ENCODE results near the gene MCM6. TPM values are rescaled to one million over a fixed set of nuclear protein-coding genes. Genes with fewer than 3 reads are reported as not detected.

Gene MCM6
- polyA plus RNA-seq, 5 donors = 45.6 to 65.4 (median 48.8) TPM

DNA sequence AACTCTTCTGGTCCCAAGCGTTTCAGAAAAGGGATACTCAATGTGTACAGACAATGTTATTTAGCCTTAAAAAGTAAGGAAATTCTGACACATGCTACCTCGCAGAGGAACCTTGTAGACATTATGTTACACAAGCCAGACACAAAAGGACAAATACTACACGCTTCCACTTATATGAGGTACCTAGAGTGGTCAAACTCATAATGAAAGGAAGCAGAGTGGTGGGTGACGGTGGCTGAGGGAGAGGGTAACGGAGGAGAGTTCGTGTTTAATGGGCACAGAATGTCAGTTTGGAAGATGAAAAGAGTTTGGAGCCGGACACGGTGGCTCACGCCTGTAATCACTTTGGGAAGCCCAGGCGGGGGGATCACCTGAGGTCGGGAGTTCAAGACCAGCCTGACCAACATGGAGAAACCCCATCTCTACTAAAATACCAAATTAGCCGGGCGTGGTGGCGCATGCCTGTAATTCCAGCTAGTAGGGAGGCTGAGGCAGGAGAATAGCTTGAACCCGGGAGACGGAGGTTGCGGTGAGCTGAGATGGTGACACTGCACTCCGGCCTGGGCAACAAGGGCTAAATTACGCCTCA lies 1.4 kb downstream of the MCM6 start:
- DNase-seq = no peak

DNA sequence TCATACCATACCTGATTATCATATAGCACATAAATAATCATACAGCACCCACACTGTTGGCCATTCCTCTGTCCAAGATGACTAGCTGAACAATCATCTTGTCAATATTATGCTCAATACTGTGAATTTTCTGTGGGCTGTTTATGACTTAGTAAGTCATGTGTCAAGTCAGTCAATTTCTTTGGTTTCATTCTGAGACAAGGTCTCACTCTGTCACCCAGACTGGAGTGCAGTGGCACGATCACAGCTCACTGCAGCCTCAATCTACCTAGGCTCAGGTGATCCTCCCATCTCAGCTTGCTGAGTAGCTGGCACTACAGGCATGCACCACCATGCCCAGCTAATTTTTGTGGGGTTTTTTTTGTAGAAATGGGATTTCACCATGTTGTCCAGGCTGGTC lies 5.7 kb downstream of the MCM6 start:
- DNase-seq = no peak

DNA sequence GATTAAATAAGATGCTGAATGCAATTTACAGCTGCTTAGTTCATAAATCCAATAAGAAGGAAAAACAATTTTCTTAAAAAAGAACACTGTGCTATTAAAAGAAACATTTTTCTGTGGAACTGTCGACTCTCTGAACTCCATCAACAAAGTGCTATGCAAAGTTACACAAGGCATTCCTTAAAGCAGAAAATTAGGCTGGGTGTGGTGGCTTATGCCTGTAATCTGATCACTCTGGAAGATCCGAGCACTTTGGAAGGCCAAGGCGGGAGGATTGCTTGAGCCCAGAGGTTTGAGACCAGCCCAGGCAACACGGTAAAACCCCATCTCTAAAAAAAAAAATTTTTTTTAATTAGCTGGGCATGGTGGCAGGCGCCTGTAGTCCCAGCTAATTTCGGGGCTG lies 13.0 kb downstream of the MCM6 start:
- no peak for DNase-seq

DNA sequence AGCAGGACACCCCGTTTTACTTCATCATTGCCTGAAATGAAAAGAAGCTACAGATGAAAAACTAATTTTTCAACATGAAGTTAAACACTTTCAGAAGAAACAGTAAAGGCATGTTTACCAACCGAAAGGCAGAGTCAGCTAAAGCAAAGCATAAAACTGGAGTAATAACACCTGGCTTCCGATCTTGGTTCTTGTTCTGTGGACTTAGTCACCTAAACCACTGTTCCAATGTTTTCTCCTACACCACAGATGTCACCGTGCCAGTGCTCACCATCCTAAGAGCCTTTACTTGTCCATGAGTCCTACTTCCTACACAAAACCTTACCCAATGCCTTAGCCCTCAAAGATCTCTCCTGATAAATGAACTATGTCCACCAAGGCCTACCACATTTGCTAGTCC lies 13.5 kb downstream of the MCM6 start:
- DNase-seq = no peak

DNA sequence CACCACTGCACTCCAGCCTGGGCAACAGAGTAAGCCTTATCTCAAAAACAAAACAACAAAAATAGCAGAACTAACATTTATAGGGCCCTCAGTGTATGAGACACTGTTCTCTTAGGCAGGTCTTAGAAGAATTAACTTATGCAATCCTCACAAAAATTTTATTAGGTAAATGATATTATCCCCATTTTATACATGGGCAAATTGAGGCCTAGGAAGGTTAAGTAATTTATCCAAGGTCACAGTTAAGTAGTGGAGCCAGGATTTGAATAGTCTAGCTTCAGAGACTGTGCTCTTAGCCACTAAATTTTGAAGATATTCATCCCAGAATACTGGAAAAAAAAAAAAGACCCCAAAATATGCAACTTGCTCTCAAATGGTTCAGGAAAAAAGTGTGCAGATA lies 22.8 kb downstream of the MCM6 start:
- no peak for DNase-seq

DNA sequence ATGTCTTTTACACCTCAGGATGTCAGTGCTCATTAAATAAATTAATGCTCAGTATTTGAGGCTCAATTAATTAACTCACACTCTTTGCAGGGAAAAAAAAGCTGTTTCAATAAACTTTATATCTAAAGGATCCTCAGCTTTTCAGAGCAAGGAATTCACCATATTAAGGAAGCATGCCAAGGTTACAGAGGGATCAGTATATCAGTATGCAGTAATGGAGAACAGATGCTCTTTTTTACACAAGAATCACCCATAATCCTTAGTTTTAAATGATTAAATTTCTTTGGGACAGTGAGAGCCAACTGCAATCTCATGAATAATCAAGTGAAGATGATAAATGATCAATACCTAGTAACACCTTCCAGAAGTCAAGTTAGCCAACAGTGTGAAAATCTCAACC lies 24.4 kb downstream of the MCM6 start:
- no peak for DNase-seq

DNA sequence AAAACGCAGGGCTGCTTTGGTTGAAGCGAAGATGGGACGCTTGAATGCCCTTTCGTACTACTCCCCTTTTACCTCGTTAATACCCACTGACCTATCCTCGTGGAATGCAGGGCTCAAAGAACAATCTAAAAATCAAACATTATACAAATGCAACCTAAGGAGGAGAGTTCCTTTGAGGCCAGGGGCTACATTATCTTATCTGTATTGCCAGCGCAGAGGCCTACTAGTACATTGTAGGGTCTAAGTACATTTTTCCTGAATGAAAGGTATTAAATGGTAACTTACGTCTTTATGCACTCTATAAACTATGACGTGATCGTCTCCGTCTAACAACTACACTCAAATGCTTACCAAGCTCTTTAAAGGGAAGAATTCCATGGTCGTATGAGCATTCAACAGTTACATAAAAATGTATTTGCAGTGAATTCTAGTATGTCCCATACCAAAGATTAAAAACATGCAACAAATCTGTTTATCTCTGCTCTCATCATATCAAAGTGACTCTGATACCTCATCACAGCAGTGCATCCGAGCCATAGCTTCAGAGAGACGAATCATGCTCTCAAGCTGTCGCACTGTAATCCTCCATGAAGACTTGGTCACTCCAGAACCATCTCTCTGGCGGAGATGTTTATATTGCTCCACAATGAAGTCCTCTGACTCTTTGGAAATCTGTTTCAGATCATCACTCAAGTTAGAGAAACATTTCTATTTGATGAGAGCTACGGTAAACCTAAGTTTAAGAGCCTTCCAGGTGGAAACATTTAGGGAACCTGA lies 25.2 kb downstream of the MCM6 start:
- no peak for DNase-seq

DNA sequence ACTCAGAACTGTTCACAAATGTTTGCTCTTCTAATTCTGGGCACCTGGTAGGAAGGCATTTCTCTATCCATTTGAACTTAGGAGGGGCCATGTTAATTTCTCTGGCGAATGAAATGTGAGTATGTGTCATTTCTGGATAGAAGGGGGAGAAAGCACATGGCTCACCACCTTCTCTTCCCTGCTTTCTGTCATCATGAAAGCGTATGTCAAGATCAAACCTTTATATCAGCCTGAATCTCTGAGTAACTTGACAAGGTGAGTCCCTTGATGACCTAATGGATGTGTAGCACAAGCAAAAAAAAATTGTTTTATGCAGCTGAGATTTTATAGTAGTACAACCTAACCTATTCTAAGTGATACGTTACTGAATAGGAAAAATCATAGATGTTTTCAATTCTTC lies 27.2 kb downstream of the MCM6 start:
- no peak for DNase-seq

DNA sequence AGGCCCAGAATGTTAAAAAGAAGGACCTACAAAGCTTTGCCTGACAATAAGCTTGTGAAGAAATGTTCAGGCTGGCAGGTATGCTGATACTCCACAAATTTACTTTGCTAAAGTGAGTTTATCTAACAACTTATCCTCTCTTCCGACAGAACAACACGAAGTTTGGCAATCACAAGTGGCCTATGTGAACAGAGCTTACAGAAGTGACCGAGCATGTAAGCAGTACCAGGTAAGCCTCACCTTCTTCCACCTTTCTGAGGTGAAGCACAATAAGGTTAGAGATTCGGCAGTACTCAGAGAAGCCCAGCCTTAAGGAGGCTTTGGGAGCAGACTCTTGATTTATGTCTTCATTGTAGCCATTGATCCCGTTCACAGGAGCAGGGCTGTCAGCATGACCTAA lies 30.2 kb downstream of the MCM6 start:
- no peak for DNase-seq

DNA sequence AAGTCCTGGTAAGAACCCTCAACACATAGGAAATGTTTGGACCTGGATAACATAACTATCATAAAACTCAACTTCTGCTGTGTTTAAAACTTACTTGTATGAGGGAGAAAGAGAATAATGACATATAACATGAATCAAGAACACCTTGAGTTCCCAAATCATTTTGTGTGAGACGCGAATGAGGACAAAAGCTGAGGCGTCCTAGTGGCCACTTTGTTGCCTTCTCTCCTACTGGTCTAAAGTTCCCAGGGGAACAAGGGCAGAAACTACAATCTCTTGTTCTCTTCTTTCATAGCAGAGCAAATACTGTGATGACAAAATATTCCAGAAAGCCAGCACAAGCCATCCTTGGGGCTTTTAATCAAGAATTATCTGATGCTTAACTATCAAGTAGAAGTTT lies 31.0 kb downstream of the MCM6 start:
- DNase-seq = no peak

DNA sequence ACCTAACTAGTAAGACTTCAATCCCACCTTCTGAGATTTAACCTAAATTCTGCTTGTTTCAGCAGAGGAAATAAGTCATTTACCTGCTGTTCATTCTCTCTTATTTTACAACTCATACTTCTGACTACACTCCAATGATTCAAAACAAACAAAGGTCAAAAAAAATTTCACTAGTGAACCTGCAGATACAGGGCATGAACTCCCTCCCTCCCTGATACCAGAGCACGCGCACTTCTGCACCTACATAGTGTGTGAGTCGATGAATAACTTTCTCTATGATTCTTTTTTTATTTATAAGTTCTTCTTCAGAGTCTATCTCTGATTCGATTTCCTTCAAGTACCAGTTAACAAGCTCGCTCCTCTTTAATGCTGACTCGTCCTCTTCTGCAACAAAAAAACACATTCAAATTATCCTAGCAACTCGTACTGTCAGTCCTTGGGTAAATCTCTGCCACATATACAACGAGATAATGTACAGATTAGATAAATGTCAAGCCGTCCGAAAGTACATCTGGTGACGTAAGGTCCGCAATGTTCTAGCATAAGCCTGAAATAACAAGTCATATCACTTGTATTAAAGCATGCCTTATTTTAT lies 31.8 kb downstream of the MCM6 start:
- DNase-seq = no peak

DNA sequence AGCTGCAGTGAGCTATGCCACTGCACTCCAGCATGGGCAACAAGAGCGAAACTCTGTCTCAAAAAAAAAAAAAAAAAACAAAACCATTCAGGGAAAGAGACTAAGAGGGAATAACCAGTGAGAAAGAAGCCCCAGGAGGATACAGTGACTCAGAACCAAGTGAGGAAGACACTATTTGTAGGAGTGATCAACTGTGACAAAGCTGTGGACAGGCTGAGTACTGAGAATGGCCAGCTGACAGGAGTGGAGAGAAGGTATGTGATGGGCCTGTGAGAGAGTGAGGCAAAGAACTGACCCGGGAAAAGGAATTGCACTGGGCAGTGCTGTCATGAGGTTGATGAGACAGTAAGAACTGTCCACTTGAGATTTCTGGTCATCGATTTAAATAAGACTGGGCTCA lies 32.6 kb downstream of the MCM6 start:
- DNase-seq = no peak

DNA sequence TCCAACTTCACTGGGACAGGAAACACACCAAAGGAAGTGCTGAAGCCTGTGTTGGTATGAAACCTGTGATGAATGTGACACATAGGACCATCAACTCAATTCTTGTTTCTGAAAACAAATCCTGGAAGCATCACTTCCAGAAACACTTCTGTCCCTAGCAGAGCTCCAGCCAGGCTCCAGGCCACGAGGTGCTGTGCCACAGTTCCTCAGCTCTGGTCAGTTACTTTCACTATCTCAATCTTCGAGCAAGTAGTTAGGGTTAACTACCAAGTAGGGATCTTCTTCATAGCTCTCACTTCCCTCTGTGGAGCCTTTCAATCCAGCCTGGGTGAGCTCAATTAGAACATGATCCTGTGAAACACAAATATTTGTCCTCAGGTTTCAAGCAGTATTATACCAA lies 35.6 kb downstream of the MCM6 start:
- DNase-seq = no peak

DNA sequence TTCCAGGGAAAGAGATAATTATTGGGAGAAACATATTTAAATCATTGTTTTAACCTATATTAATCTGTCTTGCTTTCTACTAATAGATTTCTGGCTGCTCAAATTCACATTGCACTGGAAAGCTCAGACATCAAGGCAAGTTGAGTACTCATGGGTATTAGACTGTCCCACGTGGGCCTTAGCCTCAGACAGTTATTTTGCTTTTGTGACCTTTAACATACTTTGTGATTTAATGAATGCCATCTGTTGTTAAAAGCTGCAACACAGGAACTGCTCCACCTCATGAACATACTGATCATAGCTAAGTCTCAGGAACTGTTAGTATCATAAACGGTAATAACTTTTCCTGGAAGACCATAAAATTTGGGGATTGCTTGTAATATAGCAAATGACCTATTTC lies 36.5 kb downstream of the MCM6 start:
- no peak for DNase-seq

DNA sequence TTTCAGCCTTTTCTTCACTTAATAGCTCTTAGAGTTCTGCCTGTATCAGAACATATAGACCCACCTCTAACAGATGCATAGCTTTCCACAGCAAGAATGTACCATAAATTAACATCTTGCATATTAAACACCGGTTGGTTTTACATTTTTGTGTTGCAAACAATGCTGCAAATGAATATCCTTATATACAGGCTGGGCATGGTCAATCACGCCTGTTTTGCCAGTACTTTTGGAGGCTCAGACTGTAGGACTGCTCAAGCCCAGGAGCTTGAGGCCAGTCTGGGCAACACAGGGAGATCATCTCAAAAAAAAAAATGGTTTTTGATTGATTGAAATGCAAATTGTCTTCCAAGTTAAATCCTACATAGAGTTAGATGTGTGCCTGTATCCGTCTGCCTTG lies 37.7 kb downstream of the MCM6 start:
- DNase-seq = no peak

DNA sequence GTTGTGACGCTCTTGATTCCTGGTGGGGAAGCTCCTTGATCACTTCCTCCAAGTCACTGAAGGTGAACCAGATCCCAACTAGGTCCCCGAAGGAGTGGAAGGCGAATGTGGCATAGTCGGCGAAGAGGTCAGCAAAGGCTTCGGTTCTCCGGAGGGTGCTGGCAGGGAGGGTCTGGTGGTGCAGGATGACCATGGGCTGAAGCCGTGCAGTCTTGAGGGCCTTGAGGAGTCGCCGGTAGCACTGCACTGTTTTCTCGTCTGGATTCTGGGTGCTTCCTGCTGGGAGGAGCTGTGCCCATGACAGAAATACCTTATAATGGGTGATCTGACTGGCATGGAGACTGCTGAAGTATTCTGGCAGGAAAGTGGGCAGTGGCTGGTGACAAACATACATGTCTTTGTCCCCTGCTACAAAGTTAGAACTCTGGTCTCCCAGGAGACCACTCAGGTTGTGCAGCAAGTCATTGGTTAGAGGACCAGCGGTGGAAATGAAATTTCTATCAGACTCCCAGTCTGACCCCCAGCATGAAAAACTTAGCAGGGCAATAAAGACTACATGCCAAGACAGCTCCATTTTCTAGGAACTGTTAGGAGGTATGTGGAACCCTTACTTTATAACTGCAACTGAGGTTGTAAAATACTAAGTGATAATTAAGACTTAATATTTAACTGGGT lies 39.5 kb downstream of the MCM6 start, which contains the start of gene LCT:
TSS of gene LCT (minus strand) at position 589 of the 675 bp plus-strand sequence. CDS start at position 574, 15 bp downstream.
- no peak for DNase-seq

DNA sequence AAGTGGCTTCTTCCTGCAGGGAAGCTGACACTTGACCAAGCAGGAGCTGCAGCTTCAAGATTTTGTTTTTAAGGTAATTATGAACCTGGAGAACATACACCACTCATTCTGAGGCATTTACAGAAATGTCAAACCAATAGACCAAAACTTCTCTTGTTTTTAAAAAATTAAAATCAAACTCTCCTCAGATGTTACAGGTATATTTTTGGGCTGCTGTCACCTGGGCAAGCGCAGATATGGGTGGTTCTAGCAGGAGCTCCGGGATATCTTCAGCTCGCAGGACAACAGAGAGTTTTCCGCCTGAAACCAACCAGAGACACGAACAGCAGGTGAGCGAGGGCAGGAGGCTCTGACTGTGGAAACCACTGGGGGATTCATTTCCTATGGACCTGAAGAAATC lies 43.4 kb downstream of the MCM6 start:
- no peak for DNase-seq

DNA sequence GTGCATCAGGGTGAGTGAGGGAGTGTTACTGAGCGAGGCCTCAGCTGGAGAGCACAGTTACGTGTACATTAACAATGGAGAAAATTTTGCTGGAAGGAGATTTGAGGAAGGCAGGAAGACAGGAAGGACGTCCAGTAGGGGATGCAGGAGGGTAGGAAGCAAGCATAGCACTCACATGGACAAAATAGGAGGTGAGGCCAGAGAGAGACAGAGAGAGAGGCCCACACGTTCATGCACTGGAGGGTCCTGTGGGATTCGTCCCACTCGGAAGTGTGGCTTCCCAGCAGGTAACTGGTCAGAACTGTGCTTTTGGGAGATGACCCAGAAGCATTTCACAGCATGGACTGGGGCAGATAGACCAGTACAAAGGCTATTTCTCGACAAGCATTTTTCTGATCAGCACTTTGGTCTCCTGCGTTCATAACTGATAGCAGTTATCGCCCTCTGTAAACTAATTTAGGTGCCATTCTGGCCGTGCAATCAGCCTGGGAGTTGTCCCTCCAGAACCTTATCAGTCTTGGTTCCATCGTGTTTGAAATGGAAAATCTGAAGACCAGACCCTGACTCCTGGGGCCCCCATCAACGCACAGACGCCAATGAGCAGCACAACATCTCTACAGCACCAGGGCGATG lies 44.9 kb downstream of the MCM6 start:
- DNase-seq = no peak

DNA sequence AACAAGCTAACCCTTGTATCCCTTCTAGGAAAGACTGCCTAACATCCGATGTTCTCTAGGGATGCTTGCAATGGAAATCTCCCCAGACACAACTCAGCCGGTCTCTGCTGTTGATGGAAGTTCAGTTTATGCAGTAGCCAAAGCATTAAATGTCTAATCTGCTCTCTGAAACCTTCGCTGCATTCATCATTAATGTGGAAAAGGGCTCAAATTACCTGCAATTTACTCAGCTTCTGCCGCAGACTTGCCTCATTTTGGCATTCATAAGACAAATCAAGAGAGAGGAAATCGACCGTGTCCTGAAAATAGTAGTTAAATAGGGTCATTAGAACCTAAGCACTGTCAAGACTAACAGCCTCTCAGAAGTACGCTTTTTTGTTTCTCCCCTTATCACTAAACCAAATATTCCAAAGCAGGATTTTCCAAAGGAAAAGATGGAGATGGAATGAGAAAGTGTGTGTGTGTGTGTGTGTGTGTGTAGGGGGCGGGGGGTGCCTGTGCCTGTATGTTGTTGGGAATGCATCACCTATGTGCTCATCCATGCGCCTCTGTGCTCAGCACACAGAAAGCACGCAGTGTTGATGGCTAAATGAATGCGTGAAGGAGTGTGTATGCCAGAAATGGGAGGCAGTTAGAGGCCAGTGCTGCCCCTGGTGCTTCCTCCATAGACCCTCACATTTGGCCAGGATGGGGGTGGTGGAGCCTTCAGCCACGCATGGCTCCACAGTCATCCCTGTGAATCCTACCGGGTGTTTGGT lies 46.7 kb downstream of the MCM6 start:
- no peak for DNase-seq

DNA sequence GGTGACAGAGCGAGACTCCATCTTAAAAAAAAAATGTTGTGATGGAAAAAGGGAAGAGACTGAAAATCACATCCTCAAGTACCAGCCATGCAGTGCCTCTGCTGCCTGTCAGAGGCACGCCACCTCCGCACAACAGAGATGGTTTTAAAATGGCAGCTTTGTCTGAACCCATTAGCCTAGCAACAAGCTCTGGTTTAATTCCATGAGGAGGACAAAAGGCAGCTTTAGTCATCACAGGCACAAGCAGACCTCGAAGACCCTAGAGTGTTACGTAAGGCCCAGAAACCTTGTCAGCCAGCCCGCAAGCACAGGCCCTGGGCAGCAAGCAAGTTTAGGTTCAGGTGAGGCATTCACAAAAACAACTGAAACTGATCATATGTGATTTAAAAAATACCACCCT lies 49.7 kb downstream of the MCM6 start:
- DNase-seq = no peak

DNA sequence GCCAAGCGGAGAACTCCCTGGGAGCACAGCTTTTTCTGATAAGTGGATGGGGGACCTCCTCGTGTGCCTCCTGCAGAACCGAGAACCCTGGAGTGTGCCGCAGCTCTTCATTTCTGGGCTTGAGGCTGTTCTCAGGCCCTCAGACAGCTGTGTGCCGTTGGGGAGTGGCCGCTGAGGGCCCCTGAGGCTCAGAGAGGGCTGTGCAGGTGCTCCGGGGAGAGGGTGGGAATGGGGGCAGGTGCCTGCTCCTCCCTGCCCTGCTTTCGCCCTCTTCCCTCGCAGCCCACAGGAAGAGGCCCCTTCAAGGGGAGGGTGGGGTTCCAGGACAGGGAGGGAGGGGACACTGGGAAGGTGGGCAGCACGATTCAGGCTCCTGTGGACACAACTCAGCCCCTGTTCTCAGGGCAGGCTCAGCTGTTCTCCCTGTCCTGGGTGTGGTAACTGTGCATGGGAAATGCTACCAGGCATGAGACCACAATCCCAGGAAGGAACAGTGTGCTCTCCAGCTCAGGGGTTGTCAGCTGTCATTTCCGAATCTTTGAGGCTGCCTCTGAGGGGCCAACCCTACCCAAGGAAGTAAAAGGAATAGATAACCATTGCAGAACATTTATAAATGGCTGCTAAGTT lies 50.6 kb downstream of the MCM6 start:
- no peak for DNase-seq
